Adrenal gland (tissue), 12 donors: ENCODE measurements around the gene CEP152. TPM values are rescaled to one million over a fixed set of nuclear protein-coding genes. Genes with fewer than 3 reads are reported as not detected.

Source experiments
- DNase-seq, 7 donors: peaks; one replicate each; pipeline ENCODE4 v3.0.0-alpha.2; 2019 to 2020
- H3K27ac ChIP-seq, 5 donors: fragments of 200-600 bp; sonication (generic) in 4 of 5; 1 replicate in 3 of 5; 2 replicates in 2 of 5; pipeline versions ENCODE4 v1.5.1 to v1.8.0; 2016 to 2020; ENCODE audit warnings: mild to moderate bottlenecking in 1 of 5
- H3K27me3 ChIP-seq: fragments of 200-600 bp; 2 replicates; pipeline ENCODE4 v1.8.0; 2021
- H3K36me3 ChIP-seq, 2 donors: fragments of 200-600 bp; replicated peaks in 1 of 2; 1 replicate in 1 of 2; 2 replicates in 1 of 2; pipeline versions ENCODE4 v1.5.1 to v1.8.0; 2018 to 2022
- H3K4me1 ChIP-seq, 2 donors: fragments of 200-600 bp; replicated peaks in 1 of 2; 1 replicate in 1 of 2; 2 replicates in 1 of 2; pipeline versions ENCODE4 v1.5.1 to v1.8.0; 2018 to 2021
- H3K4me3 ChIP-seq, 4 donors: fragments of 200-600 bp; sonication (generic) in 3 of 4; one replicate each; pipeline ENCODE4 v1.5.1; 2016 to 2018
- H3K9me3 ChIP-seq, 3 donors: fragments of 200-600 bp; sonication (generic) in 1 of 3; replicated peaks in 1 of 3; 1 replicate in 2 of 3; 2 replicates in 1 of 3; pipeline versions ENCODE4 v1.5.1 to v1.8.0; 2016 to 2021
- CTCF ChIP-seq, 6 experiments: fragments of 450-650 bp in 4 of 6; fragments of 200-600 bp in 2 of 6; sonication (generic) in 1 of 6; IDR thresholded peaks; 1 replicate in 5 of 6; 2 replicates in 1 of 6; pipeline versions ENCODE4 v1.5.1 to v1.8.0; 2016 to 2021; ENCODE audit warnings: antibody characterized with exemption in 6 of 6, mild to moderate bottlenecking in 2 of 6, moderate library complexity in 1 of 6
- POLR2A ChIP-seq, 2 donors: fragments of 450-650 bp; IDR thresholded peaks; one replicate each; pipeline ENCODE4 v1.6.1; 2017; ENCODE audit warnings: antibody characterized with exemption in 2 of 2, mild to moderate bottlenecking in 2 of 2, moderate library complexity in 1 of 2
- WGBS, 4 donors: extraction: QIAGEN DNeasy Blood & Tissue Kit in 2 of 4; methylation state at CpG; one replicate each; pipeline versions ENCODE4 v1.1.5 to v1.1.7; 2013 to 2017; 5-methylcytosine and 5-hydroxymethylcytosine counted together
- intact Hi-C, 2 donors: fragments of 100-400 bp; cut with DNase I; formaldehyde crosslinking; loops; one replicate each; pipeline versions ENCODE4 v1.14.1 to v1.15.0; 2022 to 2023
- polyA plus RNA-seq, 3 donors: library from polyadenylated mRNA; stranded (reverse); fragments of 200-250 nt in 2 of 3; fragments of 350-450 nt in 1 of 3; fragmentation: Illumina TruSeq in 1 of 3; extraction: RNeasy Lipid Tissue Mini Kit (QIAGEN cat#74804) in 1 of 3; gene quantifications; one replicate each; pipeline ENCODE4 v1.2.3, GENCODE V29; 2013 to 2014
- total RNA-seq, 9 donors: library from RNA; depleted of rRNA in 4 of 9; stranded (reverse); fragments of >200 nt in 4 of 9; fragments of 120-200 nt in 1 of 9; fragmentation: NEBNext Ultra II Directional in 1 of 9; extraction: Animal tissue kit (Norgen Biotek cat#: 25700) in 1 of 9; gene quantifications; one replicate each; pipeline versions ENCODE4 v1.1.0 to v1.2.4, GENCODE V29; 2013 to 2023
- donor health status: healthy with polysubstance abuse.
- donor health status: Bipolar disorder and iron deficiency.
- donor health status: DM: yes; HTN: yes; CAD: no.
- donor health status: DM: no; HTN: no; CAD: no.
- donor health status: DM: no; HTN: no; CAD: no.
- donor health status: DM: yes; HTN: yes; CAD: no.

CEP152 gene
- total and polyA plus RNA-seq, 12 donors: 1.2 to 14.4 (median 3.3) TPM

GRCh38 chr15:48823706-48824105 lies 12.8 kb upstream of the CEP152 start:
- intact Hi-C loops: no loop called here
- Histone ChIP-seq H3K4me3 (no peak overlapping the region), H3K27ac (no peak overlapping the region), H3K27me3 (no peaks in the 10 kb centered on the region), H3K9me3 (no peaks in the 10 kb centered on the region), H3K4me1 (no peaks in the 10 kb centered on the region), H3K36me3 (no peaks in the 10 kb centered on the region)
- no peak for TF ChIP-seq CTCF (IDR thresholded peaks at IDR 0.05)
- no peak for TF ChIP-seq POLR2A (IDR thresholded peaks at IDR 0.05)
- 45 to 68% (median 61%) methylated on average over 1 of the region's 1 CpG for WGBS, 4 donors
- no peak for DNase-seq

GRCh38 chr15:48823237-48823636 lies 12.4 kb upstream of the CEP152 start:
- Histone ChIP-seq H3K4me1 (no peaks in the 10 kb centered on the region), H3K4me3 (no peak overlapping the region), H3K36me3 (no peaks in the 10 kb centered on the region), H3K9me3 (no peaks in the 10 kb centered on the region), H3K27me3 (no peaks in the 10 kb centered on the region), H3K27ac (no peak overlapping the region)
- intact Hi-C loops: no loop called here
- no peak for DNase-seq
- WGBS, 4 donors: 0 to 25% (median 13%) methylated on average over 1 of the region's 1 CpG
- TF ChIP-seq CTCF (IDR thresholded peaks at IDR 0.05) (no peak), POLR2A (IDR thresholded peaks at IDR 0.05) (no peak)

GRCh38 chr15:48814286-48814685 lies 3.4 kb upstream of the CEP152 start:
- TF ChIP-seq CTCF (IDR thresholded peaks at IDR 0.05) (no peak), POLR2A (IDR thresholded peaks at IDR 0.05) (no peak)
- no peak for DNase-seq
- Histone ChIP-seq H3K9me3 (no peaks in the 10 kb centered on the region), H3K27ac (no peak overlapping the region), H3K27me3 (no peaks in the 10 kb centered on the region), H3K4me3 (no peak overlapping the region), H3K36me3 (no peaks in the 10 kb centered on the region), H3K4me1 (peaks cover 0 to 4% of the 10 kb centered on the region in 2 donors)
- 81 to 93% (median 84%) methylated on average over 2 of the region's 2 CpGs for WGBS, 4 donors
- intact Hi-C loops: no loop called here

GRCh38 chr15:48811325-48811958 lies 573 bp upstream of the CEP152 start:
- Histone ChIP-seq H3K27me3 (no peaks in the 10 kb centered on the region), H3K9me3 (no peaks in the 10 kb centered on the region), H3K36me3 (no peaks in the 10 kb centered on the region), H3K4me1 (peaks cover 0 to 4% of the 10 kb centered on the region in 2 donors), H3K27ac (no peak overlapping the region), H3K4me3 (peak overlapping the region in 3 of 4 donors; percentile 35 to 78 (median 64))
- TF ChIP-seq POLR2A (IDR thresholded peaks at IDR 0.05): no peak
- TF ChIP-seq CTCF (IDR thresholded peaks at IDR 0.05): no peak
- intact Hi-C loops: no loop called here
- DNase-seq: peak in 1 of 7 donors; percentile 26
- 10 to 16% (median 12%) methylated on average over 17 to 25 of the region's 25 CpGs for WGBS, 4 donors
